A204.1 (cell line): ENCODE results near the gene SCARB1.

Source experiments
- FAIRE-seq: peaks from 2 replicates; lab custom pipeline; 2012; peaks lifted over from hg19 to GRCh38; lab: Jason Lieb, UNC

The SCARB1 gene

DNA sequence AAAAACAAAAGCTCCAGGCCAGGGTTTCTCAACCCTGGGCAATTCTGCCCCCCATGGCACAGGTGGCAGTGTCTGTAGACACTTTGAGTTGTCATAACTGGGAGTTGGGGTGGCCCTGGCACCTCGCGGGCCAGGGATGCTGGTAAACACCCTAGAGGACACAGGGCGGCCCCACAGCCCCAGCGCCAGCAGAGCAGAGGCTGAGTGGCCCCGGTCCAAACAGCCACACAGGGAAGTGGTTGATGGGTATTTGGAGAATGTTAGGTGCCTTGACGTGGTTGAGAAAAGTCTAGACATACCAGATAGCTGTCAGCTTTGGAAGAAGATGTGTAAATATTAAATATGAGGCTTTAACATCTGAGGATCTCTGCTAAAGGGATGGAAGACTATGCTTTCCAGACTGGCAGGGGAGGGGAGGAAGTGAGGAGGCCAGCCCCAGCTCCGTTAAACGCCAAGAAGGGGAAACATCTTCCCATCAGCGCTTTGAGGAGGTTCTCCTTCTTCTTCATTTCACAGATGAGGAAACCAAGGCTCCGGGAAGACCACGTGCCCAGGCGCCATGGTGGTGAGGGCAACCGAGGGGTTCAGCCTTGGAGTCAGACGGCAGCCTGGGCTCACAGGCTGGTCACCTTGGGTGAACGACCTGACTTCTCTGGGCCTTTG, 103.7 kb downstream of the SCARB1 start:
- no peak for FAIRE-seq

DNA sequence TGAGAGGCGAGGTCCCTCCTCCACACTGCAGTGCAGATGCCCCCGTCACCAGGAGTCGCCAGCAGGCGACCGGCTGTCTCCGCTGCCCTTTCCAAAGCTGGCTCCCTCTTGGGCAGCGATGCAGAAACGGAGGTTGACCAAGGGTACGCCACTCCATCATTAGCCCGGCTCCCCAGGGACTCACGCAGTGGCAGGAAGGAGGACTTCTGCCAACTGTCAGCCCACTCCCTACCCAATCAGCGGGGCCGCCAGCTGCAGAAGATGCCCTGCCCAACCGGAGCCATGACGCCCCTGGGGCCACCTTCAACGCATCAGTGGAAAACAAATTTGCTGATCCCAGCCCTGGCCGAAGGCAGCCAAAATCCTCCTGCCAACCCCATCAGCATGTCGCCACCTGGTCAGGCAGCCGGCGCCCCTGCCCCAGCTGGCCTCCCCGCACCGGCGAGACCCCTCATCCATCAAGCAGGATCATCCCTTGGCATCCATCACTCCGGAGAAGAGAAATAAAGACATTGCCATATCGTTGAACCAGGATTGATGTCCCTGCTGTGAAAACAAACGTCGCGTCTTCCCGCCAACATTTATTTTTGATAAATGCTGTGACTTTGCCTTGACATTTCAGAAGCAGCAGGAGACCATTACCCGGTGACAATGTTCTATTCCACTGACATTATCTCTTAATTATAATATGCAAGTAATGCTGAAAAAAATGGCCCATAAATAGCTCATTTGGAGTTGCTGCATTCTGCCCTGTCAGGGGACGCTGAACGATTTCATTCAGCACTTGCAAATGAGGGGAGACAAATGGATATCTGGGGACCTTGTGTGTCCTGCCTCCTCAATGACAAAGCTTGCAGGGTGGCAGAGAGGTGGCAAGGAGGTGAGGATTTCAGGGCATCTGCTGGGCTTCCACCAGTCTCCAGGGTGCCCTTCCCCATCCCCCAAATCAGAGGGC, 105.1 kb downstream of the SCARB1 start:
- no peak for FAIRE-seq

DNA sequence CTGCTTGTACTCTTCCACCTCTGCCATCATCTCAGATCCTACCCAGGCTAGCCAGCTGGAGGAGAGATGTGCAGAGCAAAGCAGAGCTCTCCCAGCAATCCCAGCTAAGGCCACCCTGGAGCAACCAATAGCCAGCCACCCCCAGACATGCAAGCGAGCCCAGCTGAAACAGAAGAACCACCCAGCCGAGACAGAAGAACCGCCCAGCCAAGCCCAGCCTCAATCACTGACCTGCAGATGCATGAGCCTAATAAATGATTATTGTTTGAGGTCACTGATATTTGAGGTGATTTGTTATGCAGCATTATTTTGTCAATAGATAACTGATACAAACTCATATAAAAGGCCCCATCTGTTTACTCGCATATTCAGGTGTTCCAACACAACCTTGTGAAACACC, 106.3 kb downstream of the SCARB1 start:
- FAIRE-seq, result no peak

DNA sequence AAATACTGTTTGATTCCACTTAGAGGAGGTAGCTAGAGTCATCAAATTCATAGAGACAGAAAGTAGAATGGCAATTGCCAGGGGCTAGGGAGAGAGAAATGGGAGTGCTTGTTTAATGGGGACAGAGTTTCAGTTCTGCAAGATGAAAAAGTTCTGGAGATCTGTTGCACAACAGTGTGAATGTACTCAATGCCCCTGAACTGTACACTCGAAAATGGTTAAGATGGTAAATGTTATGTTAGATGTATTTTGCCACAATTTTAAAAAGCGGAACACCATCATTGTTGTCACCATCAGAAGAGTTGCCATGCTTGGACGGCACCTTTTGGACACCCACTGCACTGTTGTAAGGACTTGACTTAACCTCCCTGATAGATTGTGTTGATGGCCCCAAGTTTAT, 106.9 kb downstream of the SCARB1 start:
- no peak for FAIRE-seq

DNA sequence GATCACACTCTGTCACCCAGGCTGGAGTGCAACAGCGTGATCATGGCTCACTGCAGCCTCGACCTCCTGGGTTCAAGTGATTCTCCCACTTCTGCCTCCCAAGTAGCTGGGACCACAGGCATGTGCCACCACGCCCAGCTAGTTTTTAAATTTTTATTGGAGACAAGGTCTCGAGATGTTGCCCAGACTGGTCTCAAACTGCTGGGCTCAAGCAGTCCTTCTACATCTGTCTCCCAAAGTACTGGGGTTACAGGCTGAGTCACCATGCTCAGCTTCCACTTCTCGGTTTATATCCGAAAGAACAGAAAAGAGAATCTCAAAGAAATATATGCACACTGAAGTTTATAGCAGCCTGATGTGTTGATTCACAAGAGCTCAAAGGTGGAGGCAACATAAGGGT, 107.5 kb downstream of the SCARB1 start:
- FAIRE-seq, result no peak

DNA sequence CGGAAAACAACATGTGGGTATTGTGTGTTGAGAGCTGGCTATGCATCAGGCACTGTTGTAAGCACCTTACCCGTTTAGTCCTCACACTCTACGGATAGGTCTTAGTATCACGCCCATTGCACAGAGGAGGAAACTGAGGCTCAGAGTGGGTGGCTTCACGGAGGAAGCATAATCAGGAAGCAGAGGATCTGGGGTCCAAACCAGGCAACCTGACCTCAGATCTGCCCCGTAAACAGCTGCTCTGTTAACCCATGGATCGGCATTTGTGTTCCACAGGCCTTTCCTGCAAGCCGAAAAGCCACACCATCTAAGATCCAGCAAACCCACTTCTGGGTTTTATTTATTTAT, 107.9 kb downstream of the SCARB1 start:
- FAIRE-seq, result no peak

DNA sequence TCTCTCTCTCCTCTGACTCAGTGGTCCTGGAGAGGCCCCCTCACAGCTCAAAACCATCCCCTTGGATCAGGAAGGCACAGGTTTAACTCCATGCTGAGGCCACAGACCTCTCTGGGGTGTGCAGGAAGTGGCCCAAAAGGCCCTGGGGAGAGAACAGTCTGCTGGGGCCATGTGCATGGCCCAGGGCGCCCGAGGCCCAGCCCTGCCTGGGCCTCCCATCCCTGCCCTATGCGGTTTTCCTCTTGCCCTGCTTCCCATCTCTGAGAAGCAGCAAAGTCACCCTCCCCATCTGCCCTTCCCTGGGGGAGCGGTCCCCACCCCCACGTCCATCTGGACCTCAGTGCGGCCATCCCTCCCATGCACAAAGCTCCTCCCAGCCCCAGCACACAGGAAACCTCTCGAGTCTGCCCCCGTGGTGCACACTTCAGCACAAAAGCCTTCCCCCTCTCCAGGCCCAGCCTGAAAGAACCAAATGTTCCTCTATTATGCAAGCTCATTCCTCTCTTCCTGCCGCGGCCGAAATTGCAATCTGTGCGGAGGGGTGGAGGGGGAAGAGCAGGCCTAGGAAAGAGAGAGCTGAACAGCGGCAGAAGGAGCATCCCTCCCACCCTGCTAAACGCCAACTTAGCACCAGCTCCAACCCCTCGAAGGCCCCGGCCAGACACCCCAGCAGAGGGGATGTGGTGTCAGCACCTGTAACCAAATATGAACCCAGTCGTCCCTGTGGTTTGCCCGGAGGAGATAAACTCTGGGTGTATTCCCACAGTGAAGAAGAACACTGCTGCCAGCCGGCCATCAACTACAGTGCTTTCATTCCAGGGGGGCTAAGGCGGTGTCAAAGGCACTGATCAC, 108.5 kb downstream of the SCARB1 start:
- FAIRE-seq, result no peak

DNA sequence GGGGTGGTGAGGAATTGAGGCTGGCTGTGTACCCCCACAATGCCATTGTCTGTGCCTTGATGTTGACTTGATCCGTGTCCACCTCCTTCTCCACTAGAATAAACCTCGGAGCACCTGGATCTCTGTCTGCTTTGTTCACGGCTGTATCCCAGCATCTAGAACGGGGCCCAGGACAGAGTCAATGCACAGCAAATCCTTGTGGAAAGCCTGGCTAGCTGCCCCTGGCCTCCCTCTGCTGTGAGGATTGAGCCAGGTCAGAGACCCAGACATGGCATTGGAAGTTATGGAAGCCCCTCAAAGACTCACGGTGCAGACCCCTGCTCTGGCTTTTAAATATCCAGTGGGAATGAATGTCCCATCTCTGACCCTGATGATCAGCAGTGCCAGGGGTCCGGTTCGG, 109.2 kb downstream of the SCARB1 start:
- FAIRE-seq, result no peak

DNA sequence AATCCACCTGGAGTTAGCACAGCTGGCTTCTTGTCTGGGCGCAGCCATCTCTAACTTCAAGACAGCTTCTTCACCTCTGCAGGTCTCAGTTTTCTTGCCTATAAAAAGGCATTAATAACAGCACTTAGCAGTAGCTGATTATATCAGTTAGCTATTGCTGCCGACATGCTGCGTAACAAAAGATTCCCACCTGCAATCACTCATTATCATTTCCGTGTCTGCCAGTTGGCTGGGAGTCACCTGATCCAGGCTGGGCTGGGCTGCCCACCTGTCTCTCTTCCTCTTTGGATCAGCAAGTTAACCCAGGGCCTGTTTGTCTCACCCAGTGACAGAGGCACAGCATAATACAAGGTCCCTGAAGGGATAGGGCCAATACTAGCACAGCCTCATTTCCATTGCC, 109.7 kb downstream of the SCARB1 start:
- no peak for FAIRE-seq

DNA sequence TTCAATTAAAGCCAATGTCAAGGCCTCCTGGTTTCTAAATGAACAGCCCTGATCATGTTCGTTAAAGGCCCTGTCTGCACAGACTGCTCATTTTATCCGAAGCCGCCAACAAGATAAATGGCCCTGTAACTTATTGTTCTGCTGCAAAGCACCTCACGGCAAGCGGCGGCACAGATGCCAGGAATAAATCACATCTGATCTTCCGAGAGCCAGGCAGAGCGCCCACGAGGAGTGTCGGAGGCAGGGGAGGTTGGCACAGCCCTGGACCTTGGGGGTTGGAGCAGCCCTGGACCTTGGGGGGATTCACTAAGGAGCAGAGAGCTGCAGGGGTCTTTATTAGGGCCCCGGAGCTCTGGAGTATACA, 110.5 kb downstream of the SCARB1 start:
- FAIRE-seq, result no peak

DNA sequence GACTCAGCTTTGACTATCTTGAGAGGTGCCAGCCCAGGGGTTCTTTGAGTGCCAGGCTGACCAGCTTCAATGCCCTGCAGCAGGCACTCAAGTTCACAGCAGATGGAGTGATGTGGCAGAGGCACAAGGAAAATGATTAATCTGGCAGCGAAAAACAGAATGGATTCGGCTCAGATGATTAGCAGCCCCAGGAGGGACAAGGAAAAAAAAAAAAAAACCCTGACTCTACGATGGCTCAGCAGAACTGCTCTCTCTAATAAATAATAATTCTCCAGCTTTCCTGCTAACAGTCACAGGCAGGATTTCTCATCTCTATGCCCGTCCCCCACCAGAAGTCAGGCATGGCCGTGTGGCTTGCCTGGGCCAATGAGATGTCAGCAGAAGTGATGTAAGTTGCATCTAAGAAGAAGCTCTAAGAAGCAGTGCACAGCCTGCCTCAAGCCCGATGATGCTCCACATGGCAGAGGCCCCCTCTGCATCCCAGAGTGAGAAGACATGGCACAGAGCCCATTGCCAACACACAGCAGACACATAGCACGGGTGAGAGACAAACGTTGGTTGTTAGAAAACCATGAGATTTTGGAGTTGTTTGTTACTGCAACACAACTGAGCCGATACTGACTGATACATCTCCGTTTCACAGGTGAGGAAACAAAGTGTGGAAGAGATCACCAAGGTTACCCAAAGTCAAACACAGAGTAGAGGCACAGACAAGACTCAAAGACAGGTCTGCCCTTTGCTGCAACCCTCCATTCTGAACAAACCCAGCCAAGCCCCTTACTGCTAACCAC, 111.0 kb downstream of the SCARB1 start:
- FAIRE-seq, result no peak

DNA sequence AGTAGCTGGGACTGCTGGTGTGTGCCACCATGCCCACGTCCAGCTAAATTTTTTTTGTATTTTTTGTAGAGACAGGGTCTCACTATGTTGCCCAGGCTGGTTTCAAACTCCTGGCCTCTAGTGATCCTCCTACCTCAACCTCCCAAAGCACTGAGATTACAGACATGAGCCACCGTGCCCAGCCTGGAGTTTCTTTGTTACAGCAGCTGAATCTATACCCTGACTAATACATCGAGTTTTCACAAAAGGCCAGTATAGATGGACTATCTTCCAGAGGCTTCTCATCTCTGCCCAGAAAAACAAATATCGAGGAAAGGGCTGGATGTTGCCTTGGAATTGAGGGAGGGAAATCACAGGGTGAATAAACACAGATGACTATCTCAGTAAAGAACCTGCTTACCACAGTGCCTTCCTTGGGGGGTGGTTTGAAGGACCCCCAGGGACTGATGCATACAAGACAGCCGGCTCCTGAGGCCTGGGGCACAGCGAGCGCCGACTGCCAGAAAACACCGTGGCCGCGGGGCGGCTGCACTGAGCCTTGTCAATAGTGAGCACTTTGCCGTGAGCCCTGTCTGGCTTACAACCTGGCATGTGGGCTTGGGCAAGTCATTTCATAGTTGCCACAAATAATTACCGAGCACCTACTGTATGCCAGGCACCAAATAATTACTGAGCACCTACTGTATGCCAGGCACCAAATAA, 111.9 kb downstream of the SCARB1 start:
- FAIRE-seq, result no peak

DNA sequence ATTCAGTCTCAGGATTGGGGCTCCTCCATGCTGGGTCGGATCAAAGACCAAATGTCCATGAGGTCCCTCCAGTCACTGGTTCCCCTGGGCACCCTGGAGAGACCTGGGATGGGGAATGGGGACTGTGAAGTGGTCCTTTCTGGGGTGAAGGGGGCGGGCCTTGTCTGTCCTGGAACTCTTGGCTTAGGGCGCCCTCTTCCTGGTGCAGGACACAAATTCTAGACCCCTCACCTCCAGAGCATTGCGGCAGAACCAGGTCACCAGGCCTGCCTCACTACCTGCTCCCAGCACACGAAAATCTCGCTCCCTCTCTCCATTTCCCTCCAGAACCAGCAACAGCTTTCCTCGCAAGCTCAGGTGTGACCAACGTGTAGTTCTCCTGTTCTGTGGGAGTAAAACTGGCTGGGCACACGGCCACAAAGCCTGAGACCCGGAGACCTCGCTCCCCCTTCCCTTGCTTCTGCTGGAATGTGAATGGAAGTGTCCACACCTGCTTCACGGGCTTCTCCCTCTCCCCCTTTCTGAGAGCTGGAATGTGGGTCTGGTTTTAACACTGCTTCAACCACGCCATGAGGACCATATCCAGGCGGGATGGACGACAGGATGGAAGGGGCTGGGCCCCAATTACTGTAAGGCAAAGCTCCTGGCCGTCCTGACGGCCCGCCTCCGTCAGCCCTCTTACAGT, 112.7 kb downstream of the SCARB1 start:
- no peak for FAIRE-seq

DNA sequence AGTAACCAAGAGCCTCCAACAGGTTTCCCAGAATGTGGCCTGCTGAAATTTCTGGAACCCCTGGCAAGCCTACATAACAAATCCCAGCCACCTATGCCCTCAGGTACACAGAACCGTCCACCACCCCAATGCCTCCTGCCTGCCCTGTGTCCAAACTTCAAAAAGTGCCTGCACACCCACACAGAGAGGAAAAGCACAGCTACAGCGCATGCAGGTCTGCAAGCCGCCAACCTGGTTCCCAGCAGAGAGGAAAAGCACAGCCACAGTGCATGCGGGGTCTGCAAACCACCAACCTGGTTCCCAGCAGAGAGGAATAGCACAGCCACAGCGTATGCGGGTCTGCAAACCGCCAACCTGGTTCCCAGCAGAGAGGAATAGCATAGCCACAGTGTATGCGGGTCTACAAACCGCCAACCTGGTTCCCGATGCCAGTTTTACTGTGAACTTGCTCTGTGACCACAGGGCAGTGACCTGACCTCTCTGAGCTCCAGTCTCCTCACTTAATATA, 113.5 kb downstream of the SCARB1 start:
- no peak for FAIRE-seq

DNA sequence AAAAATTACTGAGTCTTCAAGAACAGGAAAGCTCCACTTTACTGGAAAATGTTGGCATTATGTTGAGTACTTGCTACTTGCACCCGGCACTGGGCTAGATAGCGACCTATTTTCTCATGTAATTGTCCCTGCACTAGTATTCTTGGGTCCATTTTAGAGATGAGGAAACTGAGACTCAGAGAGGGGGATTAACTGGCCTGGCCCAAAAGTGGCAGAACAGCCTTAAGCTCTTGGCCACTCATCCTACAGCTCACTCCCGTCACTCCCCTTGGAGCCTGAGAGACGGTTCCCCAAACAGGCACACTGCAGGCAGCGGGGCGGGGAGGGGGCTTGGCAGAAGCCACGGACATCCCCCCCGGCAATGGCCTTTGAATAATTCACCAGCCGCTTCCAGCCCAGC, 113.9 kb downstream of the SCARB1 start:
- no peak for FAIRE-seq

DNA sequence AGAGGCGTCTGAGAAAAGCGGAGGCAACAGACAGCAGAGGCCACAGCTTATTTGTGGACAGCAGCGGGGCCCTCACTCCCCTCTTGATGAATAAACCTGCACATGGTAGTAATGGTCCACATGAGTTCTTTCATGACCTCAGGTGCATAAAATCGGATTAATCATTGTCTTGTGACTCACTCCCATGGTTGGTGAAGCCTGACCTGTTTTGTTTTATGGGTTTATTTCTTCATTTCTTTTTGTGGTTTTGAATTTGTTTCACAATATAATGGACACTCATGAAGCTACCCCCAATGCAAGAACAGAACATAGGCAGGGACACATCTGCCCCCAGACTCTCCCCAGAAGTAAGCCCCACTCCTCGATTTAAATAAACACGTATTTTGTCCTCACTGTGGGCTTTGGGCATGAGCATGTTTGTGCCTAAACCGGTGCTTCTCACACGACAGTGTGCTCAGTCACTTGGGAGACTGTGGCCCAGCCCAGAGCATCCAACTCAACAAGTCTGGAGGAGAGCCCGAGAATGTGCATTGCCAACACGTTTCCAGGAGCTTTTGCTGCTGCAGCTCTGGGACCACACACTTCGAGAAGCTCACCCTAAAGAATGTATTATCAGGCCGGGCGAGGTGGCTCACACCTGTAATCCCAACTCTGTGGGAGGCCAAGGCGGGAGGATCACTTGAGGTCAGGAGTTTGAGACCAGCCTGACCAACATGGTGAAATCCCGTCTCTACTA, 116.1 kb downstream of the SCARB1 start:
- no peak for FAIRE-seq

DNA sequence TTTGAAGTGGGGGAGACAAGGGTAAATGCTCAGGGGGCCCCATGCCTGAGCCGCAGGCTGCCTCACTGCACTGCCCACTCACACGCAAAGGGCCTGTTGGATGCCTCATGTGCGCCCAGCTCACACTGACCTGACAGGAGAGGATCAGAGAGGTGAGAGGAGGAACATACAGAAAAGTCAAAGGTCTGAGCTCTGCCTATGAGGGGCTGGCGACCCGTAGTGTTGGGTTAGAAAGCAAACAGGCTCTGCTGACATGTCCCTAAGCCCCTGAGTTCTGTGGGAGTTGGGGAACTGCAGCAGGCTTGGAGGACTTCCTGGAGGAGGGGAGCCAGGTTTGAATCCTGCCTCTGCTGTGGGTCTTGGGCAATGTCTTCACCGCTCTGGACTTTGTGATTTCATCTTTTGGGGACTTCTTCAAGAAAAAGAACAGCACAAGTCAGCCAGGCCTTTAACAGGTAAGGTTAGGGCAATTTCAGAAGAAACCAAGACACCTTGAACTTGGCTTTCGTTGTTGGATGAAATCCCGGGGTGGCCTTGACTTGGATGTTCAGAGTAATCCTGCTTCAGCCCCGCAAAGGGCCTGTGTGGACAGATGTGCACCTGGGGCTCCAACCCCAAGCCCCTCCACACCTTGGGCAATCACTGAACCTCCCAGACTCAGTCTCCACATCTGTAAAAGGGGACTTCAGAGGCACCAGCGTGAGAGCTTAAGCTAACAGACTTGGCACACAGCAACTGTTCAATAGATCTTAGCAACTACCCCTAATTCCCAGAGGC, 116.8 kb downstream of the SCARB1 start:
- FAIRE-seq, result no peak

DNA sequence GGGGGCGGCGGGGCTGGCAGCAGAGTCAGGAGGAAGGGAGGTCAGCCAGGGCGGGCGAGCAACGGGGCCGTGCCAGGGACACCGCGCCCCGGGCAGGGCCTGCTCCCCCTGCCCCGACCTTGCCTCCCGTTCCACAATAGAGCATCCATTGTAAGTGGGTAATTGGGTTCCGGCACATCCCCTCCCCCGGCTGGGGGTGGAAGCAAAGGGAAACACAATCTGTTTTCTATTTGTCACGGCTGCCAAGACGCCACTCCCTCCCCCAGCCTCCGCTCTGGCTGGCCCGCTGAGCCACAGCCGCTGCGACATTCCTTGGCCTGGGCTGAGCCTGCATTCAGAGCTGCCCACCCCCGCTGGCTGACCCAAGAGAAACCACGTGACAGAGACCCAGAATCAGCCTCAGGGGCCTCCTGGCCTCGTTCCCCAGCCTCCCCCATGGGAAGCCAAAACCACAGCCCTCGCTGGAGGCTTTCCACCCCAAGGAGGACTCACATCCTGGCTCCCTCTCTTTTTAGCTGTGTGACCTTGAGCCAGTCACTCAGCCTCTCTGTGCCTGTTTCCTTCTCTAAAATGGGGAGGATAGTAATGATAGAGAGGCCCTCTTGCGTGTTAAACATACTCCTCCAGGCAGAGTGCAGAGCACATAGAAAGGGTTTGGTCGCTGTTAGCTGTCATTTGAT, 117.6 kb downstream of the SCARB1 start:
- peak; percentile 92 for FAIRE-seq

DNA sequence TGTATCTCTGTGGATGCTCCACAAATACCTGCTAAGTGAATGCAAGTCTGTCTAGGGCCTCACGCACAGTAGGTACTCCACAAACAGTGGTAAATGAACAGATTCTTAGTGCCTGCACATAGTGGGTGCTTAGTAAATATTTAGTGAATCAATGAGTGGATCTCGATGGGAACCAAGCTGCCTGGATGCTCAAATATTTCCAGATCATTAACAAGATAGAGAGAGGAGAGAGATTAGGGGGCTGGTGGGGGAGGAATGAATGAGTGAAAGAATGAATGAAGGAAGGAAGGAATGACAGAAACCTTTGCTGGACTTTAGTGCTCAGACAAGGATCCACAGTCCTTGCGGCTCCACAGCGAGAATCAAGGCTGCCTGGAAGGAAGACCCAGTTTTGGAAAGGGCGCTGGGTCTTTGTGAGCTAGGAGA, 118.2 kb downstream of the SCARB1 start:
- no peak for FAIRE-seq
